Activated T-helper 1 cell treated with anti-CD3 and anti-CD28 coated beads, Interleukin-12 subunit alpha, Interleukin-12 subunit beta, Interleukin-2, Interleukin-4 antibody, amounts not matched to agents 30 ng/mL and 10 ng/mL and 1 ng/mL, durations not matched to agents 14 hours and 24 hours and 36 hours (primary cell): ENCODE results near the gene ALPK3. TPM values are rescaled to one million over a fixed set of nuclear protein-coding genes. Genes with fewer than 3 reads are reported as not detected.

Experiments used
- DNase-seq: peaks from one replicate; pipeline ENCODE4 v3.0.0; 2021; ENCODE audit warnings: low spot score
- H3K27ac Mint-ChIP-seq: one replicate; pipeline ENCODE4 v1.8.0; 2021; ENCODE audit warnings: mild to moderate bottlenecking, mixed read lengths
- H3K27me3 Mint-ChIP-seq: one replicate; pipeline ENCODE4 v1.8.0; 2022; ENCODE audit warnings: mild to moderate bottlenecking, moderate library complexity, mixed read lengths; ENCODE audit not compliant: insufficient read depth
- H3K36me3 Mint-ChIP-seq: one replicate; pipeline ENCODE4 v1.8.0; 2021; ENCODE audit warnings: low read depth, mixed read lengths
- H3K4me1 Mint-ChIP-seq: one replicate; pipeline ENCODE4 v1.8.0; 2021; ENCODE audit warnings: low read depth, mixed read lengths
- H3K4me3 Mint-ChIP-seq: one replicate; pipeline ENCODE4 v1.8.0; 2021; ENCODE audit warnings: mild to moderate bottlenecking, moderate library complexity, mixed read lengths
- H3K9me3 Mint-ChIP-seq: one replicate; pipeline ENCODE4 v1.8.0; 2021; ENCODE audit warnings: mixed read lengths
- intact Hi-C: fragments of 100-400 bp; cut with micrococcal nuclease; formaldehyde crosslinking; loops from one replicate; pipeline ENCODE4 v1.15.1; 2024
- total RNA-seq: library from RNA; stranded (reverse); gene quantifications from 2 replicates; pipeline ENCODE4 v1.2.3, GENCODE V29; 2022

Gene ALPK3
- 0.10 and 0.66 TPM in 2 replicates for total RNA-seq

GRCh38 chr15:84816694-84817465 lies at the start of gene ALPK3:
TSS of gene ALPK3 (plus strand) at chr15:84817356. CDS start at chr15:84817453, 97 bp downstream.
- Mint-ChIP-seq H3K27me3 (peaks cover 6% of the 10 kb centered on the region), H3K9me3 (no peaks in the 10 kb centered on the region), H3K4me1 (peaks cover 5% of the 10 kb centered on the region), H3K36me3 (no peaks in the 10 kb centered on the region), H3K4me3 (no peak within 1 kb of the TSS), H3K27ac (no peak within 1 kb of the TSS)
- intact Hi-C loops: no loop called here
- DNase-seq: no peak

GRCh38 chr15:84772031-84772430 lies 45.1 kb upstream of the ALPK3 start:
- peaks cover 33% of the 10 kb centered on the region for H3K36me3 Mint-ChIP-seq
- no peak overlapping the region for H3K4me3 Mint-ChIP-seq
- no peak for DNase-seq
- no peak overlapping the region for H3K27ac Mint-ChIP-seq
- no peaks in the 10 kb centered on the region for H3K27me3 Mint-ChIP-seq
- intact Hi-C loops: no loop called here
- peaks cover 11% of the 10 kb centered on the region for H3K4me1 Mint-ChIP-seq
- no peaks in the 10 kb centered on the region for H3K9me3 Mint-ChIP-seq

GRCh38 chr15:84772467-84772866 lies 44.7 kb upstream of the ALPK3 start:
- Mint-ChIP-seq H3K27me3 (no peaks in the 10 kb centered on the region), H3K4me1 (peaks cover 11% of the 10 kb centered on the region), H3K4me3 (no peak overlapping the region), H3K27ac (no peak overlapping the region), H3K9me3 (no peaks in the 10 kb centered on the region), H3K36me3 (peaks cover 30% of the 10 kb centered on the region)
- intact Hi-C loops: no loop called here
- DNase-seq: no peak

GRCh38 chr15:84773716-84774115 lies 43.4 kb upstream of the ALPK3 start:
- peaks cover 16% of the 10 kb centered on the region for H3K4me1 Mint-ChIP-seq
- no peaks in the 10 kb centered on the region for H3K27me3 Mint-ChIP-seq
- no peak overlapping the region for H3K4me3 Mint-ChIP-seq
- H3K36me3 Mint-ChIP-seq: peaks cover 33% of the 10 kb centered on the region
- intact Hi-C loops: no loop called here
- no peak overlapping the region for H3K27ac Mint-ChIP-seq
- no peaks in the 10 kb centered on the region for H3K9me3 Mint-ChIP-seq
- DNase-seq: no peak

GRCh38 chr15:84775867-84776449 lies 41.2 kb upstream of the ALPK3 start:
- H3K9me3 Mint-ChIP-seq: no peaks in the 10 kb centered on the region
- intact Hi-C loops: no loop called here
- H3K27ac Mint-ChIP-seq: no peak overlapping the region
- H3K4me1 Mint-ChIP-seq: peaks cover 9% of the 10 kb centered on the region
- no peaks in the 10 kb centered on the region for H3K27me3 Mint-ChIP-seq
- peaks cover 18% of the 10 kb centered on the region for H3K36me3 Mint-ChIP-seq
- DNase-seq: no peak
- no peak overlapping the region for H3K4me3 Mint-ChIP-seq

GRCh38 chr15:84778194-84778593 lies 39.0 kb upstream of the ALPK3 start:
- Mint-ChIP-seq H3K9me3 (no peaks in the 10 kb centered on the region), H3K4me1 (peaks cover 23% of the 10 kb centered on the region), H3K36me3 (peaks cover 25% of the 10 kb centered on the region), H3K4me3 (no peak overlapping the region), H3K27me3 (no peaks in the 10 kb centered on the region), H3K27ac (no peak overlapping the region)
- intact Hi-C loops: no loop called here
- no peak for DNase-seq

- intact Hi-C loops: no loop called here
- peaks cover 23% of the 10 kb centered on the region for H3K4me1 Mint-ChIP-seq
- H3K27ac Mint-ChIP-seq: no peak overlapping the region
- peaks cover 34% of the 10 kb centered on the region for H3K36me3 Mint-ChIP-seq
- H3K27me3 Mint-ChIP-seq: no peaks in the 10 kb centered on the region
- DNase-seq: no peak
- H3K9me3 Mint-ChIP-seq: no peaks in the 10 kb centered on the region
- H3K4me3 Mint-ChIP-seq: no peak overlapping the region
Observed at GRCh38 chr15:84780492-84780891, 36.7 kb upstream of the ALPK3 start.

GRCh38 chr15:84781495-84781894 lies 35.7 kb upstream of the ALPK3 start:
- DNase-seq: no peak
- H3K4me3 Mint-ChIP-seq: no peak overlapping the region
- no peaks in the 10 kb centered on the region for H3K27me3 Mint-ChIP-seq
- intact Hi-C loops: no loop called here
- peaks cover 40% of the 10 kb centered on the region for H3K36me3 Mint-ChIP-seq
- peaks cover 23% of the 10 kb centered on the region for H3K4me1 Mint-ChIP-seq
- no peak overlapping the region for H3K27ac Mint-ChIP-seq
- H3K9me3 Mint-ChIP-seq: no peaks in the 10 kb centered on the region

- intact Hi-C loops: no loop called here
- peaks cover 41% of the 10 kb centered on the region for H3K36me3 Mint-ChIP-seq
- no peak for DNase-seq
- no peaks in the 10 kb centered on the region for H3K27me3 Mint-ChIP-seq
- no peak overlapping the region for H3K4me3 Mint-ChIP-seq
- H3K9me3 Mint-ChIP-seq: no peaks in the 10 kb centered on the region
- H3K27ac Mint-ChIP-seq: no peak overlapping the region
- peaks cover 23% of the 10 kb centered on the region for H3K4me1 Mint-ChIP-seq
Observed at GRCh38 chr15:84782346-84782745, 34.8 kb upstream of the ALPK3 start.

GRCh38 chr15:84783493-84784251 lies 33.5 kb upstream of the ALPK3 start:
- H3K4me3 Mint-ChIP-seq: no peak overlapping the region
- no peak for DNase-seq
- no peak overlapping the region for H3K27ac Mint-ChIP-seq
- H3K27me3 Mint-ChIP-seq: no peaks in the 10 kb centered on the region
- intact Hi-C loops: no loop called here
- no peaks in the 10 kb centered on the region for H3K9me3 Mint-ChIP-seq
- peaks cover 25% of the 10 kb centered on the region for H3K4me1 Mint-ChIP-seq
- H3K36me3 Mint-ChIP-seq: peaks cover 37% of the 10 kb centered on the region

GRCh38 chr15:84784262-84784661 lies 32.9 kb upstream of the ALPK3 start:
- no peak overlapping the region for H3K4me3 Mint-ChIP-seq
- H3K36me3 Mint-ChIP-seq: peaks cover 36% of the 10 kb centered on the region
- H3K4me1 Mint-ChIP-seq: peaks cover 21% of the 10 kb centered on the region
- H3K9me3 Mint-ChIP-seq: no peaks in the 10 kb centered on the region
- intact Hi-C loops: no loop called here
- no peak for DNase-seq
- H3K27ac Mint-ChIP-seq: no peak overlapping the region
- H3K27me3 Mint-ChIP-seq: no peaks in the 10 kb centered on the region

- H3K4me3 Mint-ChIP-seq: no peak overlapping the region
- peaks cover 37% of the 10 kb centered on the region for H3K36me3 Mint-ChIP-seq
- no peak overlapping the region for H3K27ac Mint-ChIP-seq
- no peaks in the 10 kb centered on the region for H3K9me3 Mint-ChIP-seq
- no peak for DNase-seq
- peaks cover 21% of the 10 kb centered on the region for H3K4me1 Mint-ChIP-seq
- intact Hi-C loops: no loop called here
- no peaks in the 10 kb centered on the region for H3K27me3 Mint-ChIP-seq
Observed at GRCh38 chr15:84785053-84785452, 32.1 kb upstream of the ALPK3 start.

GRCh38 chr15:84788500-84788899 lies 28.7 kb upstream of the ALPK3 start:
- Mint-ChIP-seq H3K27me3 (no peaks in the 10 kb centered on the region), H3K36me3 (peaks cover 40% of the 10 kb centered on the region), H3K4me1 (peaks cover 11% of the 10 kb centered on the region), H3K9me3 (no peaks in the 10 kb centered on the region), H3K27ac (peak overlapping the region; percentile 51), H3K4me3 (no peak overlapping the region)
- intact Hi-C loops: no loop called here
- no peak for DNase-seq
